ENCODE data around the gene C6orf120.
"Not testable (repeated sequence)": the region's sequence is repeated elsewhere in the genome, so short reads cannot be mapped to it uniquely, and the experiment has no call there.

C6orf120 gene

DNA sequence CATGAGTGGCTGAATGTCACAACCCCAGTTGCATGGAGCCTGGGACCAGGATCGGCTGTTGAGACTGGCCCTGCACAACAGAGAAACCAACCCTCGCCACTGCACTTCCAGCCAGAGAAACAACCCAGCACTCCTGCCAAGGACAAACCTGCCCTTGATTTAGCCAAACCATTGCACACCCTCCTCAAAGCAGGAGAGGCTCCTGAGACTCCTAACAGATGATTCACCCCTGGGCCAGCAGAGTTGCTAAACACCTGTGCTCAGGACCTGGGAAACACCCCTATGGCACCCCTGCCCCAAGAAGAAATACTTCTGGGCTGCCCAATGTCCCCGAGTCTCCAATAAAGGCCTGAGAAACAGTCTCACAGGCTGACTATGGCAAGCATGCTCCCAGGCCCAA lies 17.9 kb upstream of the C6orf120 start:
- DNase-seq (ENCODE audit: low spot score) = no peak

DNA sequence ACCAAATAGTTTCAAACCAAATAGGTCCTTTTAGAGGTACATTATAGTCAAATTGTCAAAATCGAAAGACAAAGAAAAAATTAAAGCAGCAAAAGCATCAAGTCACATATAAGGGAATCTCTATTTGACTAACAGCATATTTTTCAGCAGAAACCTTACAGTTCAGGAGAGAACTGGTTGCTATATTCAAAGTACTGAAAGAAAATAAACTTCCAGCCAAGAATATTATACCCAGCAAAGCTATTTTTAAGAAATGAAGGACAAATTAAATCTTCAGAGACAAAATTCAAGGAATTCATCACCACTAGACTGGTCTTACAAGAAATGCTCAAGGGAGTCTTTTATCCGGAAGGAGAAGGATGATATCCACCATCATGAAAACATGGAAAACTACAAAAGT lies 16.1 kb upstream of the C6orf120 start:
- no peak for DNase-seq (ENCODE audit: low spot score)

DNA sequence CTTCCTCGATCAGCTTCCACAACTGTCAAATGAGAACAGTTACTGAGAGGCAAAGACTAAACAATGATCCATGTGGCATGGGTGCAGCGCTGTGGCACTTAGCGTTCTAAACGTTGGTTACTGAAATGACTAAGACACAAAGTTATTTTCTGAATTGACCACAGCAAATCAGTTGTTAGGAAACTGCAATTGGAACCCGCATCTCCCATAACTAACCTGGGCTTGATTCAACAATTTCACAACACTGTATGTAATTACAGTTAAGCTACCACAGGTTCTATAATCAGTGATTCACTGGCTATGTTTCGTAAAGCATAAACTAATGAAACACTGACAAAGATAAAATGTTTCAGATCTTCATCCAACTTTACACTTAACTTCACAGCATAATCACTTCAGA lies 12.6 kb upstream of the C6orf120 start:
- no peak for DNase-seq (ENCODE audit: low spot score)

DNA sequence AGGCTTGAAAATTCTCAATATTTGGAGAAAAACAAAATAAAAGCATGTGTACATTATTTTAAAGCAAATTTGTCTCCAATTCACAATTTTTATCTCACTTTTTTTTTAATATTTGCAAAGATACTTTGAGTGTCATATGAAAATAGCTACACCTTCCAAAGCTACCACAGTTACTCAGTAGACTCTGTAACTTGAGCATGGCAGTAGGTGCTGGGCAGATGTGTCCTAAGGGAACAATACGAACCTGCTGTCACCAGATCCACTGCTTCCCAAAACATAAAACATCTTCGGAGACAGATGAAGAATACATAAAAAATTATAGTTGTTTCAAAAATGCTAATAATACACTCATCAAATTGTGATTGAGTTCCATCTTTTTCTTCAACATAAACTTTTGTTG lies 10.7 kb upstream of the C6orf120 start:
- no peak for DNase-seq (ENCODE audit: low spot score)

DNA sequence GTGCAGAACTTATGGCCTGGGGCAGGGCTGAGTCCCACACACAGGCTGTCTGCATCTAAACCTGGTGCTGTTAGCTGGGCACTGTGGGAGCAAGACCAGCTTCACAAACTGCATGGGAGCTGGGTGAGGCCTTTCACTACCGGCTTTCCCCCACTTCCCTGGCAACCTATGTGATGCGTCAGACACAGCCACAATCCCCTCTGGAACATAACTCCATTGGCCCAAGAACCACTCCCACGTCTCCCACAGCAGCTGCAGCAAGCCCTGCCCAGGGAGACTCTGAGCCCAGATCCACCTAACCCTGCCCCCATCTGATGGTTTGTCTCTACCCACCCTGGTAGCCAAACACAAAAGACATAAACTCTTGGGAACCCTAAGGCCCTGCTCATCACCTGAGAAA lies 9.4 kb upstream of the C6orf120 start:
- no peak for DNase-seq (ENCODE audit: low spot score)

DNA sequence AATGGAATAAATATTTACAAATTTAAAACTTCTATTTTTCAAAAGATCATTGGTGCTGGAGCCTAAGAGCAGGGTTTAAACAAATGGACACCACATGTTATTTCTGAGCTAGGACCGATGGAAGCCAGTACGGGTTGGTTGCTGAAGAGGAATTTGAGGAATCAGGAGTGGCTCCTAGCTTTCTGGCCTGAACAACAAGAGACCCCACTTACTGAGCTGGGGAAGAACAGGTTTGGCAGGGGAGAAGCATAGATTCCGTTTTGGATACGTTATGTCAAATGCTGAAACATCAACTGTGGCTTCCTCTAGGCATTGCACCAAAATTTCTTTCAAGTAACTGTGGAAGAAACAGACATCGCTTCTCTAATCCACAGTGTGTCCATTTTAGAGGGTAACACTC lies 6.8 kb upstream of the C6orf120 start:
- no peak for DNase-seq (ENCODE audit: low spot score)

DNA sequence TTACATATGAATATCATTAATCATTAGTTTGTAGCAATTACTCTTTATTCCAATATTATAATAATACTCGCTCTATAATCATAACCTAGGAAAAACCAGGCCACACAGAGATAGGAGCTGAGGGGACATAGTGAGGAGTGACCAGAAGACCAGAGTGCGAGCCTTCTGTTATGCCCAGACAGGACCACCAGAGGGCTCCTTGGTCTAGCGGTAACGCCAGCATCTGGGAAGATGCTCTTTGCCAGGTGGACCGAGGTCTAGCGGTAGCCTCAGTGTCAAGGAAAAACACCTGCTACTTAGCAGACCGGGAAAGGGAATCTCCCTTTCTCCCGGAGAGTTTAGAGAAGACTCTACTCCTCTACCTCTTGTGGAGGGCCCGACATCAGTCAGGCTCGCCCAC lies 4.8 kb upstream of the C6orf120 start:
- not testable (repeated sequence) for DNase-seq (ENCODE audit: low spot score)

DNA sequence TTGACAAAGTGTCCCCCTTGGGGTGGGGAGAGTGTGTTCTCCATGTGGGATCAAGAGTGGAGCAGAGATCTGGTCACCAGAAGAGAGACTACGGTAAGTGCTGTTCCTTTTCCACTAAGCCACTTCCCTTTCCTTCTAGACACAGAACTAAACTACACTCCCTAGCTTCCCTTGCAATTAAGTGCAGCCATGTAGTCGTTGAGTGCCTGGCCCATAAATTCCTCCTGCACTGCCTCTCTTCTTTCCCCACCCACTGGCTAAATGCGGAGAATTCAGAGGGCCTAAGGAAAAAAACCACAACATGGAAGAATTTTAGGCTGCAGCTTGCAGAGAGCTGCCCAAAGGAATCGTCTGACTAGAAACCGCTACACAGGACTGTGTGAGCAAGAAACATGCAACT lies 1.6 kb upstream of the C6orf120 start:
- no peak for DNase-seq (ENCODE audit: low spot score)

DNA sequence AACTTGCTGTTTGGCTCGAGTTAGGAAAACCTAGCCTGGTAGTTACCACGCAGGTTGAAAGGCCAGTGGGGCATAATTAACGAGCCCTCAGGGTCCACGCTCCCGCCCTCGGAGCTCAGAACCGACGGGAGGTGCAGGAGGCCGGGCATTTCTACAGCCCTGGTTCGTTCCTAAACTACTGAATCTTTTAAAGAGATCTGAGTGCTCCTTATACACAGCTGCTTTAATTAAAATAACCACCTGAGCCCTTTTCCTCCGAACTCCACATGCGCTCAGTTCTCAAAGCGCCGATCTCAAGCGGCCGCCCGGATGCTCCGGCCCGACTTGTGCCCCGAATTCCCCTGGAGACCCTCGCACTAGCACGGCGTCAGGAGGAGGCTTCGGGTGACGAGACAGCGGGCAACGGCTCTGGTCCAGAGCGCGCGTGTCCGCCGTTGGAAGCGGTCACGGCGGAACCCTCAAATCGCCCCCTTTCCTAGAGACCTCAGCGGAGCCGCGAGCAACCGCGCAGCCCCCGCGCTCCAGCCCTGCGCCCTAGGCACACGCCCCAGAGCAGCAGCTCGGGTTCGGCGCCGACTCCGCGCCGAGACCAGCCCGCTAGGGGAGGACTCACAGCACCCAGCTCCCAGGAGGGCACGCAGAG lies 494 bp upstream of the C6orf120 start:
- peak; percentile 30 for DNase-seq (ENCODE audit: low spot score)

DNA sequence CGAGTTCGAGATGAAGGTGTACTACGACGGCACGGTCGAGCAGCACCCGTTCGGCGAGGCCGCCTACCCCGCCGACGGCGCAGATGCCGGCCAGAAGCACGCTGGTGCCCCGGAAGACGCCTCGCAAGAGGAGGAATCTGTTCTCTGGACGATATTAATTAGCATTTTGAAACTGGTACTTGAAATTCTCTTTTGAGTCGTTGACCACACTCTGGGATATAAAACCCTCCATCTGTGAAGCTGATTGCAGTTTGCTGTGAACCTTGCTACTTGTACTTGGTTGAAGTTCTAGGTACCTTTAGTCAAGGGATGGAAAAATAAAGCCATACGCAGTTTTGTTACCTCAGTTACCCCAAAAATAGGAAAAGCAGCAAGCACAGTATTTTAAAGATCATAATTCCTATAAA lies 917 bp downstream of the C6orf120 start:
- no peak for DNase-seq (ENCODE audit: low spot score)

DNA sequence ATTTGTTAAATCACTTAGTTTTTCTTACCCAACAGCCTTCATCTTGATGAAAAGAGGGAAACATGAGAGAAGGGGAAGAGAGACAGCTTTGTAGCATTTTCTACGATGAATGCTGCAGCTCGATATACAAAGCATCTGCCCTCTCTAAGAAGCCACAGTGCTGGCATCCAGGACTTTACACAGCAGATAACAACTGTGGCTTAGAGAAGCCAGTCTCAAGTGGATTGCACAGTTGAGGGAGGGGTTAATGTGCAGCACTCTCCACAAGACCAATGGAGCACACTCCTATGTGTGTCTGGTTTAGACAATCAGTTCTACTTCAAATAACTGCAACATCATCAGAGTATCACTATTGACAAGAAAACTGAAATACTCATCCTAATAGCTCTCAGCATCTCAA lies 5.8 kb downstream of the C6orf120 start:
- DNase-seq (ENCODE audit: low spot score) = no peak

DNA sequence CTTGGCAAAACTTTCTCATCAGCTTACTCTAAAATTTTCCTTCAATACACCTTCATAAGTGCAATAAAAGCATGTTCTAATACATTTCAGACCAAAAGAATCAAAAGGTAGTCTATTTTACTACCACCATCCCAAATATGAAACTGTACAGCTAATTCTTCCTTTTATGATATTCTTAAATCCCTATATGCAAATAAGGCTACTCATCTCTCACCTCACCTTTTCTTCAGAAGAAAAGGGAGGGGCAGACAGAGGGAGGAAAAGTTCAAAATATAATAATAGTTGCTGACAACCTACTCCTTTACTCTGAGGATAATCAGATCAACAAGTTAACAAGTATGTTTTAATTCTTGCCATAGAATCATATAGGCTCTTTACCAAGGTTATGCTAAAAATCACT lies 7.4 kb downstream of the C6orf120 start:
- DNase-seq (ENCODE audit: low spot score) = no peak

DNA sequence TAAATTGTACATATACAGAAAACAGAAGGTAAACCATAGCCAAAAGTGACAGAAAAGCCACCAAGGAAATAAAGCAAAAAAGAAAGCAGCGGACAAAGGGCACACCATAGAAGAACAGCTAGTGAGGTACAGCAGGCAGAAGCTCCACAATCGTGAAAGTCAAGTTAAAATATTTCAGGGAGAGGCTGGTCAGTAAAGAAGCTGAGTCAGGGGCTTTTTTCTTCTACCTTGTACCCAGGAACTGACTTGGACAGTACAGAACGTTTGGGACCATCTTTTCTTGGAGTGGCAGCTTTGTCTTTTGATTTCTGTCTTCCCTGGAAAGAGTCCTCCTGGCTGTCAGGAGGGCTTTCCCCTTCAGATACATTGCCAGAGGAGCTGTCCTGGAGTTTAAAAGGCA lies 8.1 kb downstream of the C6orf120 start:
- DNase-seq (ENCODE audit: low spot score) = no peak

DNA sequence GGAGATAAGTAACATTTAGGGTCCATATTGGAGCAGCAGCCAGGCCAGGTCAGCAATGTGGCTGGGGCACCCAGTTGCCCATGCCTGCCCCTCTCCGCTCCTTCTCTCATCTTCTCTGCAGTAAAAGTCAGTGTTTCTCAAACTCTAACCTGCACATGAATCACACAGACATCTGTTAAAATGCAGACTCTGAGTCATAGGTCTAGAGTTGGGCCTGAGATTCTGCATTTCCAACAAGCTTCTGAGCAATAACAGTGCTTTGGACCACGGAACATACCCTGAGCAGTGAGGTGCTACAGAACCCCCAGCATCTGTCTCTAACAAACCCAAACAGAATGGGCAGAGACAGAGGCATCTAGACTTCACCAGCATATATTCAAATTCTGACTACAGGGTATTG lies 12.3 kb downstream of the C6orf120 start:
- DNase-seq (ENCODE audit: low spot score) = no peak

DNA sequence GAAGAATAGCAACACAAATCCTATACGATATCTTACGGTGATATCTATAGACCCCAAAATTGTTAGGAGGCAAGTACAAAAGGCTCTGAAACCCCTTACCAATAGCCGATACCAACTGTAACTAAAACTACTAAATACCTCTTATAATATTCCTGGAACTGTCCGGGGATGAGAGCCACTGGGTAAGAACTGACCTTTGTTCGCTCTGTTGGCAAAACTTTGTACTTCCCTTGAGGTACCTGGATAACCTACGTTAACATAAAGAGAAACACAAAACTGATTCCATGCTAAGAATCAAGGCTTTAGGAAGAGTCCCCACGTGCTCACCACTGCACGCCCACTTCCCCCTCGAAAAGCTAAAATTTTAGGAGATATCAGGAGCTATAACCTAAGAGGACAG lies 12.7 kb downstream of the C6orf120 start:
- no peak for DNase-seq (ENCODE audit: low spot score)

DNA sequence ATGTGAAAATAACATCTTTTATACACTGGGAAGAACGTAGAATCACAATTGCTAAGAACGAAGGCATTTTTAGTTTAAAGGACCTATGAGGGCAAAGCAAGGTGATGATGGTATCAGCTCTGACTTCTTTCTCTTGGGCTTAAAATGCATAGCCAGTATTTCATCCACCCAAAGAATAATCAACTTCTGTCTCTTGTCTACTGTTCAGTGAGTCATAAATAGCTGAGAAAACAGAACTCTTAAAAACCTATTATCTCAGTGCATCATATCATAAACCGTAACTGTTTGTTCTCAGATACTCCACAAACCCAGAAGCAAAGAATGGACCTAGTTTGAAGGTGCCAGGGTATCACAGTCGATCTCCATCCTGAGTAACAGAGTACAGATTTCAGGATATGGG lies 17.2 kb downstream of the C6orf120 start:
- DNase-seq (ENCODE audit: low spot score) = no peak

DNA sequence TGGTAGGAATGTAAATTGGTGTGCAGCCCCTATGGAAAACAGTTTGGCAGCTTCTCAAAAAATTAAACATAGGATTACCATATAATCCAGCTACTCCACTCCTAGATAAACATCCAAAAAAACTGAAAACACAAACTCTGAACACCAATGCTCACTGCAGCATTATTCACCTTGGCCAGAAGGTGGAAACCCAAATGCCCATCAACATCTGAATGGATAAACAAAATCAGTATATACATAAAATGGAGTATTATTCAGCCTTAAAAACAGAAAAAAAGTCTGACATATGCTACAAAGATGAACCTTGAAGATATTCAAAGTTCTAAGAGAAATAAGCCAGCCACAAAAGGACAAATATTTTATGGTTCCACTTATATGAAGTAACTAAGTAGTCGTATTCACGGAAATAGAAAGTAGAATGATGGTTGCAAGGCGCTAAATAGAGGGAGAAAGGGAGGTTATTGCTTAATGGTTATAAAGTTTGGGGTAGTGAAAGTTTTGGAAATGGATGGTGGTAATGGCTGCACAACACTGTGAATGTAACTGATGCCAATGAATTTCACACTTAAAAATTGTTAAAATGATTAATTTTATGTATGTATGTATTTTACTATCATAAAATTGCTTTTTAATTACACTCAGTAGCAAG lies 18.4 kb downstream of the C6orf120 start:
- DNase-seq (ENCODE audit: low spot score) = no peak

DNA sequence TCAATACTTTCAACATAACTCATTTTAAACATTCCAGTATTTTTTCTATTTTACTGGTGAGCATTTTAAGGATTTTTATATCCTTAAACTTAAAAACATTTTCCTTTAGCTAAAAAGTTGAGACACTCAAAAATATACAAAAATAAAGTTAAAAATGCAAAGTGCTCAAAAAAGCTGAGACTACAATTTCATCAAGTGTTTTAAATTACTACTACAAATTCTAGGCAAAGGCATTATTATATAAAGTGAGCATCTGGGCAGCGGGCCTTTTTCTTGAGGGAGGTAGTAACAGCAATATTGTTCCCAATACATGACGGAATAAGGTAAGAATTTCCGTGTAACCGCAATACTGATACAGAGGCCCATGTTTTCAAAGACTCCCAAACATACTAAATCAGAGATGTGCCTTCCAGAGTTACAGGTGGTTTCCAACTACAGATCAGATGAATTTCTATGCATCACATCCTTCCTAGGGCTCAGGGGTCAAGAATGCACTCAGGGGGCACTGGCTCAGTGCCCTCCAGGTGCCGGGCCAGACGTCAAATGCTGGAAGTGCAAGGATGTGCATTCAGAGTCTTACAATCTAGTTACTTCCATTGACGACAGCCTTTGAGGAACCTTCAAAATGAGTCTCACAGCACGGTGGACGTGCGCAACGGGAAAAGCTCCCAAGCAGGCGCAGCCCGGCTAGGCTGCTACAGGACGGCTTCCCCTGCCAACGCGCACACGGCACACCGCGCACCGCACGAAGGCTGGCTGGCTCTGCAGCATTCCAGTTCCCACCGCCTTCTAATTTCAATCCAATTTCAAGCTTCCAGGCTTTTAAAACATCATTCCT lies 20.7 kb downstream of the C6orf120 start:
- peak; percentile 51 for DNase-seq (ENCODE audit: low spot score)

DNA sequence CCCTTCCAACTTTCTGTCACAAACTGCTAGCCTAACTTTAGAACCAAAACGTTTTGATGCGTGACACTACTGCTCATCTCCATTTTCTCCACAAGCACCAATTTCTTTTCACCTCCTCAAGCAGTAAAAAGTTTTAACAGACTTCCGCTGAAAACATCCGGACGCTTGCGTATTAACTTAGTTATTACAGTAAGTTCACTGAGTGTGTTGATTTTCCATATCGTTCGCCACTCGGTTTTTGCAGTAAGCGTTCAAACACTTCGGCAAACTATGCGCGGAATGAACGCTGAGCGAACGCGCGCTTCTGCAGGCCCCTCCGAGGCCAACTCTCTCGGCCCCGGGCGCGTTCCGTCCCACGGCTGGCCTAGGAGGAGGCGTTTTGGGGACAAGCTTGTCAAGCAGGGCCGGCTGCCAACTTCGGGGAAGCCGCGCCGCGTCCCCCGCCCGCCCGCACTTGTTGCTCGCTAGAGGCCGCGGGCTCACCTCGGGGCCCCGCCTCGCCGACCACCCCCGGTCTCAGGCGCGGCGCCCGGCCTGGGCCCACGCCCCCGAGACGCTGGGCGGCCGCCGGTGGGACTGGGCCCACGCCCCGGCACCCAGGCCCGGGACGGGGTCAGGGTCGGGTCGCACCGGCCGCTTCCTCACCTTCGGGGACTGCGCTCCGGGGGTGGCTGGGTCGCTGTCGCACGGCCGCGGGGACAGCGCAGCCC lies 21.4 kb downstream of the C6orf120 start:
- peak; percentile 41 for DNase-seq (ENCODE audit: low spot score)

DNA sequence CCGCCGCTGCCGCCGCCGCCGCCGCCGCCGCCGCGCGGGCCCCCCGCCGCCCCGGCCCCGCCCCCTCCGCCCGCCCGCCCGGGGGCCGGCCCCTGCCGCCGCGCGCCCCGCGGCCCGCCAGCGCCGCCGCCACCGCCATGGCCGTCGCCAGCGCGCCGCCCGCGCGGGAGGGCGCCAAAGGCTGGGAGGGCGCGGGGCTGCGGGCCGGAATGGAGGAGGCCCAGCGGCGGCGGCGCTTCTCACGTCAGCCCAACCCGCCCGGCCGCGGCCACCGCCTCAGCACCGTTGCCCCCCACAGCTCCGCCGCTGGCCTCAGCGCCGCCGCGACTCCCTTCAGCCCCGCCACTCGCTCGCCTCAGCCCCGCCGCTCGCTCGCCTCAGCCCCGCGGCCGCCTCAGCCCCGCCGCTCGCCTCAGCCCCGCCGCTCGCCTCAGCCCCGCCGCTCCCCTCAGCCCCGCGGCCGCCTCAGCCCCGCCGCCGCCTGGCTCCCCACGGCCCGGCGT lies 22.1 kb downstream of the C6orf120 start:
- peak; percentile 46 for DNase-seq (ENCODE audit: low spot score)

DNA sequence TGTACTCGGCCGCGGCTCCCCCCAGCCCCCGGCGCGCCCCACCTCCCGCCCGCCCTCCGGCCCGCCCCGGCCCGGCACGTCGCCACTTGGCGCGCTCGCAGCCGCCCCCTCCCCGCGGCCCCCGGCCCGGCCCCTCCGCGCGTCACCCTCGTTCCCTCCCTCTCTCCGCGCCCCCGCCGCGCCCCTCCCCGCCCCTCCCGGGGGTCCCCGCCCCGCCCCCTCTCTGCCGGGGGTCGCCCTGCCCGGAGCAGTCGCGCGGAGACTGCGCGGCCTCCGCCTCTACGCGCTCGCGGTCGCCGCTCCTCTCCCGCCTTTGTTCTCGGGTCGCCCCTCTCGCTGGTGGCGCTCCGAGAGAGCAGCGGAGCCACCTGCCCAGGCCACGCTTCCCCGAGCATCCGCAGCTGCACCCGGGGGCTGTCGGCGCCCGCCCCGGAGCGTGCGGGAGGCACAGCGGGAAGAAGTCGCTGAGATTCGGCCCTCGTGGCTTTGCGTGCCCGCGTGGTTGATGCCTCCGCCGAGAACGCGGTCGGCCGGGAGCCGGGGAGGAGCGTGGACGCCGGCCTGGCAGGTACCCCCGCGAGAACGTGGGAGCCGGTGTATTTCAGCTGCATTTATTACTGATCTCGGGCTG lies 22.7 kb downstream of the C6orf120 start, which contains the start of gene PHF10:
PHF10 (minus strand) TSS at position 7 of the 631 bp plus-strand sequence. CDS start 569 bp downstream, outside the sequence.
- peak; percentile 78 for DNase-seq (ENCODE audit: low spot score)

All from HuH-7.5 (cell line).